ENCODE results near the gene RGS6.
A peak's percentile ranks its signal among the peaks of the same experiment; 100 is the strongest.

RGS6 gene

GRCh38 chr14:72604133-72604532, 671.9 kb downstream of the RGS6 start:
- no peak for DNase-seq (ENCODE audit: extremely low read depth, low read depth)
- no peak for TF ChIP-seq CTCF (IDR thresholded peaks at IDR 0.05; ENCODE audit: low read depth, low read length)

- DNase-seq (ENCODE audit: extremely low read depth, low read depth): no peak
- TF ChIP-seq CTCF (IDR thresholded peaks at IDR 0.05; ENCODE audit: low read depth, low read length): no peak
Measured at GRCh38 chr14:72605096-72605920, 673.1 kb downstream of the RGS6 start.

GRCh38 chr14:72605921-72606220, 673.6 kb downstream of the RGS6 start:
- no peak for TF ChIP-seq CTCF (IDR thresholded peaks at IDR 0.05; ENCODE audit: low read depth, low read length)
- no peak for DNase-seq (ENCODE audit: extremely low read depth, low read depth)

- no peak for TF ChIP-seq CTCF (IDR thresholded peaks at IDR 0.05; ENCODE audit: low read depth, low read length)
- no peak for DNase-seq (ENCODE audit: extremely low read depth, low read depth)
Measured at GRCh38 chr14:72606879-72607278, 674.6 kb downstream of the RGS6 start.

GRCh38 chr14:72607386-72608130, 675.3 kb downstream of the RGS6 start:
- TF ChIP-seq CTCF (IDR thresholded peaks at IDR 0.05; ENCODE audit: low read depth, low read length): no peak
- DNase-seq (ENCODE audit: extremely low read depth, low read depth): no peak

GRCh38 chr14:72608391-72609204, 676.4 kb downstream of the RGS6 start:
- DNase-seq (ENCODE audit: extremely low read depth, low read depth): peak; percentile 66
- no peak for TF ChIP-seq CTCF (IDR thresholded peaks at IDR 0.05; ENCODE audit: low read depth, low read length)
